ENCODE data around the gene TAF12. TPM values are rescaled to one million over a fixed set of nuclear protein-coding genes. Genes with fewer than 3 reads are reported as not detected.
"Not testable (repeated sequence)": the region's sequence is repeated elsewhere in the genome, so short reads cannot be mapped to it uniquely, and the experiment has no call there.

The TAF12 gene
- total and polyA plus RNA-seq, 2 donors: 40.8 to 49.5 TPM

DNA sequence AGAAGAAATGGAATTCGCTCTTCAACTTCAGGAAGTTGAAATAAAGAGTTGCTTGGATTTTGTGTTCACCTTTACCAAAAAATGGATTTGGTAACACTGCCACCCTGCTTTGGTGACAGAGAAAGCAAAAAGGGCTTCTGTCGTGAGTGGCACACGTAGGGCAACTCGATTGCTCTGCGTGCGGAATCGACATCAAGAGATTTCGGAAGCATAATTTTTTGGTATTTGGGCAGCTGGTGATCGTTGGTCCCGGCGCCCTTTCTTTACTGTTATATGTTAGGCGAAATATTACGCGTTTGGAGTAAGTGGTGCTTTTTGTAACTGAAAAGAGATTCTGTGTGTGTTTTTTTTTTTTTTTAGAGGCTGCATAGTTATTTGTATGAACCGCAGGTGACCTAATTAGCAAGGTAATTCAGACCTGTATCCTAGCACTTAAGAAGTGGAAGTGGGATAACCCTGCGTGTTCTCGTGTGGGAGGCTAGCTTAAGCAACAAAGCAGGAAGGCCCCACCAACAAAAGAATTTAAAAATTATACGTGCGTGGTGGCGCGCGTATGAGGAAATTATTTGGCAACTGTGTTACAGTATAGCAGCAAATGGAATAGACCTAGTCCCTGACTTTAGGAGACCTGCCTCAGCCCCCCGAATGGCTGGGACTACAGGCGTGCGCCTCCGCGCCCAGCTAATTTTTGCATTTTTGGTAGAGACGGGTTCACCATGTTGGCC, 5.8 kb upstream of the TAF12 start, which contains the start of gene RNU11:
Gene RNU11 (plus strand): TSS at position 127 of the 725 bp plus-strand sequence.
- peak within 1 kb of the TSS; percentile 59 to 60 for H3K4me3 ChIP-seq (ENCODE audit: low read length in 2 of 2)
- no peaks in the 10 kb centered on the region for H3K9me3 ChIP-seq (ENCODE audit: control insufficient read depth in 2 of 2, insufficient read depth in 1 of 2, low read length in 1 of 2)
- H3K36me3 ChIP-seq (ENCODE audit: control insufficient read depth in 2 of 2, insufficient read depth in 2 of 2, low read length in 1 of 2): no peaks in the 10 kb centered on the region
- peak within 1 kb of the TSS; percentile 99 to 100 for H3K27ac ChIP-seq (ENCODE audit: low read depth in 1 of 2, low read length in 1 of 2)
- 2% methylated on average over 28 of the region's 28 CpGs for WGBS
- no peaks in the 10 kb centered on the region for H3K27me3 ChIP-seq (ENCODE audit: control insufficient read depth in 2 of 2, insufficient read depth in 1 of 2, low read length in 1 of 2)
- DNase-seq (ENCODE audit: low read depth in 6 of 9, low spot score in 9 of 9): peak in 8 of 9 donors; percentile 55 to 99 (median 92)
- H3K4me1 ChIP-seq (ENCODE audit: control insufficient read depth in 2 of 2, insufficient read depth in 2 of 2, low read length in 2 of 2): peaks cover 4 to 29% of the 10 kb centered on the region in 2 donors

DNA sequence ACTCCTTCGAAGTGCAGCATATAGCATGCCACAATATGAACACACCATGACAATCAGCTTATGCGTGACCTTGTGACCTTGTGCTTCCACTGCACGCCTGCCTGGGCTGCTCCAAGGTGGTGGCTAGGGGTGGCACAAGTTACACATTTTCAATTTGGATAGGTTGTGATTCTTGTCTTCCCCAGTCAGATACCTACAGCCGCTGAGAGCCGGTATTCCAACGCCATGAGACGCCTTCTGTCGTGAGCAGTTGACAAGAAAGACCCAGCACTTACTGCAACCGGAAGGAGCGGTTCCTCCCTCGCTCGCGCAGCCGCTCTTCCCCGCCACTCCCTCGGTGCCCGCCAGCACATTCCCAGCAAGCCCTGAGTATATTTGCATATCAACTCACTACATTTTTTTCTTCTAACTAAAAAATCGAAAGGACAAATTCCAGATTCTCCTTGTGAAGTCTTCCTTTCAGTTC, 5.2 kb upstream of the TAF12 start:
- Histone ChIP-seq H3K4me1 (ENCODE audit: control insufficient read depth in 2 of 2, insufficient read depth in 2 of 2, low read length in 2 of 2) (peaks cover 4 to 34% of the 10 kb centered on the region in 2 donors), H3K27me3 (ENCODE audit: control insufficient read depth in 2 of 2, insufficient read depth in 1 of 2, low read length in 1 of 2) (no peaks in the 10 kb centered on the region), H3K27ac (ENCODE audit: low read depth in 1 of 2, low read length in 1 of 2) (peak overlapping the region; percentile 99 to 100), H3K4me3 (ENCODE audit: low read length in 2 of 2) (peak overlapping the region; percentile 59 to 60), H3K36me3 (ENCODE audit: control insufficient read depth in 2 of 2, insufficient read depth in 2 of 2, low read length in 1 of 2) (no peaks in the 10 kb centered on the region), H3K9me3 (ENCODE audit: control insufficient read depth in 2 of 2, insufficient read depth in 1 of 2, low read length in 1 of 2) (no peaks in the 10 kb centered on the region)
- DNase-seq (ENCODE audit: low read depth in 6 of 9, low spot score in 9 of 9): peak in 7 of 9 donors; percentile 86 to 97 (median 92)
- 3% methylated on average over 18 of the region's 18 CpGs for WGBS

DNA sequence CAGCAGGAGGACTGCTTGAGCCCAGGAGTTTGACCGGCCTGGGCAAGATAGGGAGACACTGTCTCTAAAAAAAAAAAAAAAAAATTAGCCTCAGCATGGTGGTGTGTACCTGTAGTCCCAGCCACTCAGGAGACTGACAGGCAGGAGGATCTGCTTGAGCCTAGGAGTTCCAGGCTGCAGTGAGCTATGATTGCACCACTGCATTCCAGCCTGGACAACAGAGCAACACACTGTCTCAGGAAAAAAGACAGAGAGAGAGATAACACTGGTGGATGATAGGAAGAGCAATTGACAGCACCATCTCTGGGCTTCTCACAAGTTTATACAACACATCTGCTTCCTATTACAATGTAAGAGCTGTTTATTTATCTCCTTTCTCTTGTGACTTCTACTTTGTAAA, 3.2 kb upstream of the TAF12 start:
- DNase-seq (ENCODE audit: low read depth in 6 of 9, low spot score in 9 of 9): no peak
- H3K27me3 ChIP-seq (ENCODE audit: control insufficient read depth in 2 of 2, insufficient read depth in 1 of 2, low read length in 1 of 2): no peaks in the 10 kb centered on the region
- 94% methylated on average over 1 of the region's 1 CpG for WGBS
- no peak overlapping the region for H3K4me3 ChIP-seq (ENCODE audit: low read length in 2 of 2)
- no peaks in the 10 kb centered on the region for H3K9me3 ChIP-seq (ENCODE audit: control insufficient read depth in 2 of 2, insufficient read depth in 1 of 2, low read length in 1 of 2)
- no peaks in the 10 kb centered on the region for H3K36me3 ChIP-seq (ENCODE audit: control insufficient read depth in 2 of 2, insufficient read depth in 2 of 2, low read length in 1 of 2)
- H3K27ac ChIP-seq (ENCODE audit: low read depth in 1 of 2, low read length in 1 of 2): no peak overlapping the region
- peaks cover 4 to 41% of the 10 kb centered on the region in 2 donors for H3K4me1 ChIP-seq (ENCODE audit: control insufficient read depth in 2 of 2, insufficient read depth in 2 of 2, low read length in 2 of 2)

DNA sequence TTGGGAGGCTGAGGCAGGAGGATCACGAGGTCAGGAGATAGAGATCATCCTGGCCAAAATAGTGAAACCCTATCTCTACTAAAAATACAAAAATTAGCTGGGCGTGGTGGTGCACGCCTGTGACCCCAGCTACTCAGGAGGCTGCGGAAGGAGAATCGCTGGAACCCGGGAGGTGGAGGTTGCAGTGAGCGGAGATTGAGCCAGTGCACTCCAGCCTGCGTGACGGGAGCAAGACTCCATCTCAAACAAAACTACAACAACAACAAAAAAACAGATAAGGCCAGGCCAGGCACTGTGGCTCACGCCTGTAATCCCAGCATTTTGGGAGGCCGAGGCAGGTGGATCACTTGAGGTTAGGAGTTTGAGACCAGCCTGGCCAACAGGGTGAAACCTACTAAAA, 2.5 kb upstream of the TAF12 start:
- WGBS: 99% methylated on average over 11 of the region's 11 CpGs
- DNase-seq (ENCODE audit: low read depth in 6 of 9, low spot score in 9 of 9): not testable (repeated sequence)

DNA sequence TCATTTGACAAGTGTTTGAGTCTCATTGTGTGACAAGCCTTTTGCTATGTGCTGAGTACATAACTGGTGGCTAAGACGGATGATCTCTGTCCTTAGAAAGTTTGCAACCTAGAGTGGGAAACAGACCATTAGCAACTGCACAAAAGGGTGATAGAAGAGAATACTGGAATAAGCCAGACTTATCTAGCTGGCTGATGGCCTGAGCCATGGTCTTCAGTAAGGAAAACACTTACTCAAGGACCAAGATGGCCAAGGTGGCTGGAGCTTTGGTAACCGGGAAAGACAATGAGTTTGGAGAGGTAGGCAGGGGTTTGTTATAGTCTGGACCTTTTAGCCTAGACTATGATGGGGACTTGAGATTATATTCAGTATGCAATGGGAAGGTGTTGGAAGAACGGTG, 1.6 kb upstream of the TAF12 start:
- H3K4me3 ChIP-seq (ENCODE audit: low read length in 2 of 2): no peak overlapping the region
- no peaks in the 10 kb centered on the region for H3K36me3 ChIP-seq (ENCODE audit: control insufficient read depth in 2 of 2, insufficient read depth in 2 of 2, low read length in 1 of 2)
- no peaks in the 10 kb centered on the region for H3K27me3 ChIP-seq (ENCODE audit: control insufficient read depth in 2 of 2, insufficient read depth in 1 of 2, low read length in 1 of 2)
- H3K9me3 ChIP-seq (ENCODE audit: control insufficient read depth in 2 of 2, insufficient read depth in 1 of 2, low read length in 1 of 2): no peaks in the 10 kb centered on the region
- peaks cover 4 to 41% of the 10 kb centered on the region in 2 donors for H3K4me1 ChIP-seq (ENCODE audit: control insufficient read depth in 2 of 2, insufficient read depth in 2 of 2, low read length in 2 of 2)
- DNase-seq (ENCODE audit: low read depth in 6 of 9, low spot score in 9 of 9): no peak
- H3K27ac ChIP-seq (ENCODE audit: low read depth in 1 of 2, low read length in 1 of 2): no peak overlapping the region
- WGBS: 81% methylated on average over 3 of the region's 3 CpGs

More for the DNA sequence above, 2.5 kb upstream of the TAF12 start:
- H3K36me3 ChIP-seq (ENCODE audit: control insufficient read depth in 2 of 2, insufficient read depth in 2 of 2, low read length in 1 of 2); H3K9me3 ChIP-seq (ENCODE audit: control insufficient read depth in 2 of 2, insufficient read depth in 1 of 2, low read length in 1 of 2); H3K27me3 ChIP-seq (ENCODE audit: control insufficient read depth in 2 of 2, insufficient read depth in 1 of 2, low read length in 1 of 2); H3K4me3 ChIP-seq (ENCODE audit: low read length in 2 of 2); H3K27ac ChIP-seq (ENCODE audit: low read depth in 1 of 2, low read length in 1 of 2): not testable (repeated sequence)
- H3K4me1 ChIP-seq (ENCODE audit: control insufficient read depth in 2 of 2, insufficient read depth in 2 of 2, low read length in 2 of 2): peaks cover 4 to 41% of the 10 kb centered on the region in 2 donors

DNA sequence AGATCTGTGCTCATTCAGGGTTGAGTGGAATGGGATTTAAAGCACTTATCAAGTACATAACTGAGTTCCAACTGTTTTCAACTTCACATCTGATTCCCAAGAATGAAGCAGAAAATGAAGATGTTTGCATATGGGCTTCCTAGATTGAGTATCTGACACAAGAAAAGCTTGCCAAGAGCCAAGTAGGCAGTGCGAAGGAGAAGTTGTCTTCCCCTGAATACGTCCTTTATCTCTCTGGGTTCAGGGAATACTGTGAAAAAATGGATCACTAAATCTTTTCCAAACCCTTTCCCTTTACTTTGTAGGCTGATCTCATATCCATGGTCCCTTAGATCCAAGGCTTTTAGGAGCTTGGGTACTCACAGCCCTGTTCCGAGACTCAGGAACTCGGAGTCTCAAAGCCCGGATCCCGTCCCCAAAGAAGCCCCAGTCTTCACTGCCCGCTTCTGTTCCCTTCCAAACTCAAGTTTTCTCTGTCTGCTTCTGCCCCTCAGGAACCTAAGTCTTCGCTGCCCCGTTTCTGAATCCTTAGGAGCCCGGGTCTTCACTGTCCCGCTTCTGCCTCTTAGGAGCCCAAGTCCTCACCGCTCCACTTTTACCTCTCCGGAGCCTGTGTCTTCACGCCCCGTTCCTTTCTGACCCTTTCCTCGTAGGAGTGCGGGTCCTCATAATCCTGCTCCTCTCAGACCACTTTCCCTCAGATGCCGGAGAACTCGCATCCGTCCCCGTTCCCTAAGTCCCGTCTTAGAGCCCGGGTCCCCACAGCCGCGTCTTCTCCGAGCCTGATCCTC, 616 bp downstream of the TAF12 start:
- peak overlapping the region; percentile 94 to 96 for H3K27ac ChIP-seq (ENCODE audit: low read depth in 1 of 2, low read length in 1 of 2)
- H3K4me1 ChIP-seq (ENCODE audit: control insufficient read depth in 2 of 2, insufficient read depth in 2 of 2, low read length in 2 of 2): peaks cover 4 to 23% of the 10 kb centered on the region in 2 donors
- H3K27me3 ChIP-seq (ENCODE audit: control insufficient read depth in 2 of 2, insufficient read depth in 1 of 2, low read length in 1 of 2): no peaks in the 10 kb centered on the region
- under 1% methylated on average over 26 of the region's 26 CpGs for WGBS
- no peaks in the 10 kb centered on the region for H3K36me3 ChIP-seq (ENCODE audit: control insufficient read depth in 2 of 2, insufficient read depth in 2 of 2, low read length in 1 of 2)
- H3K4me3 ChIP-seq (ENCODE audit: low read length in 2 of 2): peak overlapping the region; percentile 70 to 88
- no peaks in the 10 kb centered on the region for H3K9me3 ChIP-seq (ENCODE audit: control insufficient read depth in 2 of 2, insufficient read depth in 1 of 2, low read length in 1 of 2)
- DNase-seq (ENCODE audit: low read depth in 6 of 9, low spot score in 9 of 9): peak in 5 of 9 donors; percentile 5 to 21 (median 16)

DNA sequence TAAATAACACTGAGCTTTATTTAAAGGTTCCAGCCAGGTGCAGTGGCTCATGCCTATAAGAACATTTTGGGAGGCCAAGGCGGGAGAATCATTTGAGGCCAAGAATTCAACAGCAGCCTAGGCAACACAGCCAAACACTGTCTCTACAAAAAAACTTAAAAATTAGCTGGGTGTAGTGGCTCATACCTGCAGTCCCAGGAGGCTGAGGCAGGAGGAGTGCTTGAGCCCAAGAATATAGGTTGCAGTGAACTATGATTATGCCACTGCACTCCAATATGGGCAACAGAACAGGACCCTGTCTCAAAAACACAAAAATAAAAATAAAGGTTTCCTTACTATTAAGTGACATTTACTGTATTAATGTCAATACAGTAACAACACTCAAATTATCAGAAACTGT, 2.1 kb downstream of the TAF12 start:
- Histone ChIP-seq H3K4me3 (ENCODE audit: low read length in 2 of 2) (no peak overlapping the region), H3K9me3 (ENCODE audit: control insufficient read depth in 2 of 2, insufficient read depth in 1 of 2, low read length in 1 of 2) (no peaks in the 10 kb centered on the region), H3K27ac (ENCODE audit: low read depth in 1 of 2, low read length in 1 of 2) (no peak overlapping the region), H3K27me3 (ENCODE audit: control insufficient read depth in 2 of 2, insufficient read depth in 1 of 2, low read length in 1 of 2) (no peaks in the 10 kb centered on the region), H3K4me1 (ENCODE audit: control insufficient read depth in 2 of 2, insufficient read depth in 2 of 2, low read length in 2 of 2) (peaks cover 4 to 21% of the 10 kb centered on the region in 2 donors), H3K36me3 (ENCODE audit: control insufficient read depth in 2 of 2, insufficient read depth in 2 of 2, low read length in 1 of 2) (no peaks in the 10 kb centered on the region)
- WGBS: 94% methylated on average over 1 of the region's 1 CpG
- peak in 6 of 9 donors; percentile 5 to 55 (median 22) for DNase-seq (ENCODE audit: low read depth in 6 of 9, low spot score in 9 of 9)

DNA sequence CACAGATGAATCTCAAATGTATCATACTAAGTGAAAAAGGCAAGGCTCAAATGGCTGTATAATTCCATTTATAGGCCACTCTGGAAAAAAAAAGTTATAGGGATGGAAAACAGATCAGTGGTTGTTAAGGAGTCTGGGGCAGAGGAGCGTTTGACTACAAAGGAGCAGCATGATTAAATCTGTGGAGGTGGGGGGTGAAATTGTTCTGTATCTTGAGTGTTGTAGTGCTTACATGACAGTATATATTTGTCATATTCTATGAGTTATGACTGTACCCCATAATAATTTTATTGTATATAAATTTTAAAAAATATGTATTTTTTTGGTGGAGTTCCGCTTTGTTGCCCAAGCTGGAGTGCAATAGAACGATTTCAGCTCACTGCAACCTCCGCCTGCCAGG, 10.3 kb downstream of the TAF12 start:
- no peaks in the 10 kb centered on the region for H3K27me3 ChIP-seq (ENCODE audit: control insufficient read depth in 2 of 2, insufficient read depth in 1 of 2, low read length in 1 of 2)
- H3K36me3 ChIP-seq (ENCODE audit: control insufficient read depth in 2 of 2, insufficient read depth in 2 of 2, low read length in 1 of 2): no peaks in the 10 kb centered on the region
- DNase-seq (ENCODE audit: low read depth in 6 of 9, low spot score in 9 of 9): no peak
- no peaks in the 10 kb centered on the region for H3K9me3 ChIP-seq (ENCODE audit: control insufficient read depth in 2 of 2, insufficient read depth in 1 of 2, low read length in 1 of 2)
- H3K27ac ChIP-seq (ENCODE audit: low read depth in 1 of 2, low read length in 1 of 2): no peak overlapping the region
- 97% methylated on average over 4 of the region's 4 CpGs for WGBS
- no peaks in the 10 kb centered on the region for H3K4me1 ChIP-seq (ENCODE audit: control insufficient read depth in 2 of 2, insufficient read depth in 2 of 2, low read length in 2 of 2)
- no peak overlapping the region for H3K4me3 ChIP-seq (ENCODE audit: low read length in 2 of 2)

DNA sequence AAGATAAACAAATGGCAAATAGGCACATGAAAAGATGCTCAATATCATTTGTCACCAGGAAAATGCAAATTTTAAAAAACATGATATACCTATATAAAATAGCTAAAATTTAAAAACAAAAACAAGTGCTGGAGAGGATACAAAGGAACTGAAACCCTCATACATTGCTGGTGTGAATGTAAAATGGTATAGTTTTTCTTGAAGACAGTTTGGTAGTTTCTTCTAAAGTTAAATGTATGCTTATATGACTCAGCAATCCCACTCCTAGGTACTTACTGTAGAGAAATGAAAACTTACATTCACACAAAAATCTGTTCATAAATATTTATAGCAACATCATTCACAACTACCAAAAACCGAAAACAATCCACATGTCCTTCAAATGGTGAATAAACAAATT, 11.2 kb downstream of the TAF12 start:
- Histone ChIP-seq H3K4me1 (ENCODE audit: control insufficient read depth in 2 of 2, insufficient read depth in 2 of 2, low read length in 2 of 2) (no peaks in the 10 kb centered on the region), H3K27ac (ENCODE audit: low read depth in 1 of 2, low read length in 1 of 2) (no peak overlapping the region)
- 96% methylated on average over 1 of the region's 1 CpG for WGBS

More for the DNA sequence above, 11.2 kb downstream of the TAF12 start:
- no peak for DNase-seq (ENCODE audit: low read depth in 6 of 9, low spot score in 9 of 9)
- Histone ChIP-seq H3K4me3 (ENCODE audit: low read length in 2 of 2) (no peak overlapping the region), H3K9me3 (ENCODE audit: control insufficient read depth in 2 of 2, insufficient read depth in 1 of 2, low read length in 1 of 2) (no peaks in the 10 kb centered on the region), H3K27me3 (ENCODE audit: control insufficient read depth in 2 of 2, insufficient read depth in 1 of 2, low read length in 1 of 2) (no peaks in the 10 kb centered on the region), H3K36me3 (ENCODE audit: control insufficient read depth in 2 of 2, insufficient read depth in 2 of 2, low read length in 1 of 2) (no peaks in the 10 kb centered on the region)
